Neuronal stem cell (in vitro differentiated cells): Measurements from ENCODE around the gene ADO.

Source experiments
- DNase-seq: peaks from one replicate; pipeline ENCODE4 v3.0.0-alpha.2; 2013; ENCODE audit warnings: low spot score
- H2AFZ ChIP-seq: one replicate; pipeline ENCODE4 v1.6.1; 2013; ENCODE audit warnings: mild to moderate bottlenecking, low read length, inconsistent platforms
- H2AK5ac ChIP-seq: 2 replicates; pipeline ENCODE4 v1.6.1; 2013; ENCODE audit warnings: low read depth, mild to moderate bottlenecking, inconsistent platforms, low read length, moderate library complexity, mixed read lengths
- H2BK120ac ChIP-seq: 2 replicates; pipeline ENCODE4 v1.6.1; 2013; ENCODE audit warnings: low read depth, mild to moderate bottlenecking, inconsistent platforms, low read length, moderate library complexity, mixed read lengths
- H2BK12ac ChIP-seq: one replicate; pipeline ENCODE4 v1.6.1; 2013; ENCODE audit warnings: low read length, inconsistent platforms
- H2BK15ac ChIP-seq: 2 replicates; pipeline ENCODE4 v1.6.1; 2013; ENCODE audit warnings: mild to moderate bottlenecking, low read length, inconsistent platforms, mixed read lengths
- H2BK5ac ChIP-seq: one replicate; pipeline ENCODE4 v1.6.1; 2013; ENCODE audit warnings: inconsistent platforms, mild to moderate bottlenecking, low read length, moderate library complexity
- H3K14ac ChIP-seq: one replicate; pipeline ENCODE4 v1.6.1; 2013; ENCODE audit warnings: low read length, inconsistent platforms
- H3K18ac ChIP-seq: 2 replicates; pipeline ENCODE4 v1.6.1; 2013; ENCODE audit warnings: low read length, inconsistent platforms
- H3K23ac ChIP-seq: 2 replicates; pipeline ENCODE4 v1.6.1; 2013; ENCODE audit warnings: low read depth, mild to moderate bottlenecking, mixed read lengths, low read length, inconsistent platforms; ENCODE audit not compliant: poor library complexity
- H3K27ac ChIP-seq: replicated peaks from 3 replicates; pipeline ENCODE4 v1.5.1; 2013; ENCODE audit warnings: low read length, inconsistent platforms
- H3K27me3 ChIP-seq, 3 experiments: 2 replicates each; pipeline ENCODE4 v1.6.1; 2013; ENCODE audit warnings: low read length in 3 of 3, mild to moderate bottlenecking in 2 of 3, inconsistent platforms in 1 of 3, low read depth in 1 of 3, mixed read lengths in 1 of 3, moderate library complexity in 1 of 3; ENCODE audit not compliant: control insufficient read depth in 3 of 3, insufficient read depth in 3 of 3
- H3K36me3 ChIP-seq, 2 donors: replicated peaks in 1 of 2; 2 replicates each; pipeline ENCODE4 v1.6.1; 2013; ENCODE audit warnings: low read length in 2 of 2; ENCODE audit not compliant: control insufficient read depth in 2 of 2, insufficient read depth in 2 of 2
- H3K4ac ChIP-seq: 2 replicates; pipeline ENCODE4 v1.6.1; 2013; ENCODE audit warnings: inconsistent platforms, mild to moderate bottlenecking, low read length, moderate library complexity
- H3K4me1 ChIP-seq, 2 donors: 1 replicate in 1 of 2; 2 replicates in 1 of 2; pipeline ENCODE4 v1.6.1; 2013; ENCODE audit warnings: low read length in 2 of 2, low read depth in 1 of 2; ENCODE audit not compliant: control insufficient read depth in 2 of 2, insufficient read depth in 1 of 2
- H3K4me2 ChIP-seq: one replicate; pipeline ENCODE4 v1.6.1; 2013; ENCODE audit warnings: mild to moderate bottlenecking, low read length, inconsistent platforms; ENCODE audit not compliant: insufficient read depth, poor library complexity, severe bottlenecking
- H3K4me3 ChIP-seq, 2 donors: 2 replicates each; pipeline ENCODE4 v1.5.1; 2013; ENCODE audit warnings: low read length in 2 of 2, mild to moderate bottlenecking in 2 of 2, inconsistent platforms in 1 of 2, moderate library complexity in 1 of 2
- H3K79me1 ChIP-seq: one replicate; pipeline ENCODE4 v1.6.1; 2013; ENCODE audit warnings: low read depth, mild to moderate bottlenecking, inconsistent platforms, low read length, moderate library complexity
- H3K9ac ChIP-seq: one replicate; pipeline ENCODE4 v1.6.1; 2013; ENCODE audit warnings: mild to moderate bottlenecking, low read depth, low read length, inconsistent platforms; ENCODE audit not compliant: poor library complexity
- H3K9me3 ChIP-seq, 2 donors: replicated peaks in 1 of 2; 2 replicates each; pipeline versions ENCODE3 to v1.6.1; 2013; ENCODE audit warnings: low read length in 2 of 2, mild to moderate bottlenecking in 2 of 2, inconsistent platforms in 1 of 2, low read depth in 1 of 2, mixed read lengths in 1 of 2, moderate library complexity in 1 of 2; ENCODE audit not compliant: control insufficient read depth in 2 of 2, insufficient read depth in 1 of 2
- H4K8ac ChIP-seq: one replicate; pipeline ENCODE4 v1.6.1; 2013; ENCODE audit warnings: low read depth, mild to moderate bottlenecking, inconsistent platforms, low read length, moderate library complexity
- H4K91ac ChIP-seq: one replicate; pipeline ENCODE4 v1.6.1; 2013; ENCODE audit warnings: low read length, low read depth, mild to moderate bottlenecking, inconsistent platforms; ENCODE audit not compliant: poor library complexity
- WGBS, 2 donors: extraction: QIAGEN DNeasy Blood & Tissue Kit; methylation state at CpG; one replicate each; pipeline ENCODE4 v1.1.7; 2013; ENCODE audit warnings: missing lambda C conversion rate in 2 of 2, mixed read lengths in 1 of 2; ENCODE audit not compliant: insufficient read length in 2 of 2, insufficient replicate concordance in 1 of 2; ENCODE audit errors: extremely low coverage in 2 of 2; 5-methylcytosine and 5-hydroxymethylcytosine counted together

The ADO gene

DNA sequence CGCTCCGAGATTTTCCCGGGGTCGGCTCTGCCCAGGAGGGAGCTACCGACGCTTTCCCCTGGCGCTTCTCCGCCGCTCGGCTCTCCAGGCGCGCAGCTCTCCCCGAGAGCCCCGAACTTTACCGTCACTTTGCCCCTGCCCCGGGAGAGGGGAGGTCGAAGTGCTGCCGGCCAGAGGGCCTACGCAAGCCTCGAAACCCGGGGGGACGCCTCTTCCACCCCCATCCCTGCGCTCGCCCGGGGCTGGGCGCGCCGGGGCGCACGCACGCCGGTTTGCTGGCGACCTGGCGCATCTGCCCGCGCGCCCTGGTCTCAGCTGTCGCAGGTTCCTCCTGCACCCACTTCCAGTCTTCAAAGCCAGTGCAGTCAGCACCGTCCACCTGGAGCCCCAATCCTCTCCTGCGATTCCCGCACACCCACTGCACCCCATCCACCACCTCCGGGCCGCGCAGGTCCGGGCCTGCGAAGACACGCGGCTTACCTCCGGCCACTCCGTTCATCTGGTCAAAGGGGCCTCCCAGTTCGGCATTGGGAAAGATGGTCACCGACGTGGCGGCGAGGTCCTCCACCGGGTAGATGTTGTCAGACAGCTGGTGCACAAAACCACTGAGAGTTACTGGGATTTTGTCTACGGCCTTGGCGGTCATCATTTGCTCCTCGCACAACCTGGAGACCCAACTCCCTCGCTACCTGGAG lies 11.0 kb downstream of the ADO start:
- Histone ChIP-seq H3K9me3 (peaks cover 0 to 4% of the 10 kb centered on the region in 2 donors), H3K4me3 (peak overlapping the region; percentile 65 to 72), H2BK5ac (peak overlapping the region; percentile 46), H3K14ac (no peak overlapping the region), H3K4me1 (peaks cover 10 to 15% of the 10 kb centered on the region in 2 donors), H3K27ac (no peak overlapping the region), H2AK5ac (peak overlapping the region; percentile 7), H3K18ac (peak overlapping the region; percentile 83), H3K27me3 (peaks cover 23 to 64% (median 27%) of the 10 kb centered on the region in 3 experiments), H2AFZ (peak overlapping the region; percentile 77), H2BK12ac (no peak overlapping the region), H3K79me1 (no peaks in the 10 kb centered on the region), H4K91ac (no peak overlapping the region), H2BK120ac (peak overlapping the region; percentile 68), H4K8ac (no peak overlapping the region), H3K9ac (peak overlapping the region; percentile 75), H2BK15ac (no peak overlapping the region), H3K23ac (no peak overlapping the region), H3K4ac (no peak overlapping the region), H3K36me3 (peaks cover 0 to 39% of the 10 kb centered on the region in 2 donors), H3K4me2 (peak overlapping the region; percentile 94)
- no CpG with 5 or more reads among the region's 60 CpGs for WGBS, 2 donors
- DNase-seq = no peak

- no peak overlapping the region for H3K9ac ChIP-seq
- H3K14ac ChIP-seq = no peak overlapping the region
- no peak overlapping the region for H2BK12ac ChIP-seq
- no peak overlapping the region for H3K27ac ChIP-seq
- no peak for DNase-seq
- H2AK5ac ChIP-seq = no peak overlapping the region
- H3K4me3 ChIP-seq = peak overlapping the region; percentile 65 to 91
- H3K36me3 ChIP-seq = peaks cover 0 to 34% of the 10 kb centered on the region in 2 donors
- H4K8ac ChIP-seq = no peak overlapping the region
- H3K9me3 ChIP-seq = peaks cover 0 to 4% of the 10 kb centered on the region in 2 donors
- H4K91ac ChIP-seq = no peak overlapping the region
- H3K4me2 ChIP-seq = peak overlapping the region; percentile 94
- H2BK15ac ChIP-seq = no peak overlapping the region
- H3K23ac ChIP-seq = no peak overlapping the region
- H3K4ac ChIP-seq = no peak overlapping the region
- no peaks in the 10 kb centered on the region for H3K79me1 ChIP-seq
- no peak overlapping the region for H2BK120ac ChIP-seq
- no CpG with 5 or more reads among the region's 2 CpGs for WGBS, 2 donors
- H2AFZ ChIP-seq = peak overlapping the region; percentile 97
- H3K18ac ChIP-seq = no peak overlapping the region
- H3K4me1 ChIP-seq = peaks cover 10 to 15% of the 10 kb centered on the region in 2 donors
- no peak overlapping the region for H2BK5ac ChIP-seq
- H3K27me3 ChIP-seq = peaks cover 27 to 64% (median 28%) of the 10 kb centered on the region in 3 experiments
Observed at GRCh38 chr10:62816076-62816330, 11.5 kb downstream of the ADO start.

- Histone ChIP-seq H3K4me2 (peak within 1 kb of the TSS; percentile 96), H2BK120ac (peak within 1 kb of the TSS; percentile 68), H2AFZ (peak within 1 kb of the TSS; percentile 97), H2BK15ac (peak within 1 kb of the TSS; percentile 47), H4K91ac (no peak within 1 kb of the TSS), H3K4ac (no peak within 1 kb of the TSS), H3K4me3 (peak within 1 kb of the TSS; percentile 65 to 91), H3K18ac (peak within 1 kb of the TSS; percentile 96), H2BK12ac (no peak within 1 kb of the TSS), H3K14ac (no peak within 1 kb of the TSS), H3K9me3 (peaks cover 0 to 4% of the 10 kb centered on the region in 2 donors), H3K9ac (peak within 1 kb of the TSS; percentile 95), H3K36me3 (peaks cover 0 to 29% of the 10 kb centered on the region in 2 donors), H3K4me1 (peaks cover 10 to 15% of the 10 kb centered on the region in 2 donors), H2AK5ac (peak within 1 kb of the TSS; percentile 7), H3K79me1 (no peaks in the 10 kb centered on the region), H3K27ac (peak within 1 kb of the TSS; percentile 63), H4K8ac (no peak within 1 kb of the TSS), H3K23ac (no peak within 1 kb of the TSS), H2BK5ac (peak within 1 kb of the TSS; percentile 46), H3K27me3 (peaks cover 27 to 64% (median 31%) of the 10 kb centered on the region in 3 experiments)
- WGBS, 2 donors = no CpG with 5 or more reads among the region's 53 CpGs
- peak; percentile 87 for DNase-seq
Observed at GRCh38 chr10:62816331-62817120, 12.0 kb downstream of the ADO start, which contains the start of gene EGR2. TSS of gene EGR2 (minus strand) at chr10:62816366. CDS start at chr10:62816029, 337 bp downstream.
